Suppressor macrophage (primary cell): ENCODE measurements around the gene CLSTN1.
A peak's percentile ranks its signal among the peaks of the same experiment; 100 is the strongest.
"Not testable (repeated sequence)": the region's sequence is repeated elsewhere in the genome, so short reads cannot be mapped to it uniquely, and the experiment has no call there.

Source experiments
- DNase-seq, 4 experiments: peaks; one replicate each; pipeline ENCODE4 v3.0.0-alpha.2; 2020 to 2022

CLSTN1 gene

DNA sequence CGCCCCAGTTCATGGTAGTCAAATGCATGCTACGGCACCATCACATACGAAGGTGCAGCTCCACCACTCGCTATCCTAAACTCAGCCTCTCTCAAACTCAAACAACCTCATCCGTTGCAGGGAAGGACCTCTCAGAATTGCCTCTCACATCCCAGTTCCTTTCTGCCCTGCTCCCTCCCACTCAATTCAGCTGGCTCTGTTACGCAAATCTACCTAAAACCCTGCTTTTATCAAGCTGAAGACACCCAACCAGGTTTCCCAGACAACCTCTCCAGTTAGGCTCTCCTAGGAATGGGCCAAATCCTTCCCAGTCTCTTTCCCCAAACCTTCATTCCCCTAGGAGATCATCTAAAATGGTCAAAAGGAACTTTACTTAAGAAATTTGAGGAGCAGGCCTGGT is 62.9 kb downstream of the CLSTN1 start:
- peak in 2 of 4 experiments; percentile 17 to 32 for DNase-seq

DNA sequence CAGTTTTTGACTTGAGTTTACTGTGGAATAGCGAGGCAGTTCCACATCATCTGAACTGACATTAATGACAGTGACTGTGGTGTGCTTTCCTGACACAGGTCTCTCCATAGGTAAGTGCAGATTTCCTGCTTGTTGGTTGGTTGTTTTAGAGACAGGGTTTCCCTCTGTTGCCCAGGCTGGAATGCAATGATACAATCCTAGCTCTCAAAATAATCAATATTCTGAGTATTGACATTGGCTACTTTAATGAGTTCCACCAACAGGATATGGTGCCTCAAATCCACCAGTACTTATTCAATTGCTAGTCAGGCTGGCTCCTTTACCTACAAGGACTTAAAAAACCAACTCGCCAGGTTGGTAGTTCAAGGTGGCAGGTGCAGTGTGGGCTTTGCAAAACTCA is 63.8 kb downstream of the CLSTN1 start:
- DNase-seq, result no peak

DNA sequence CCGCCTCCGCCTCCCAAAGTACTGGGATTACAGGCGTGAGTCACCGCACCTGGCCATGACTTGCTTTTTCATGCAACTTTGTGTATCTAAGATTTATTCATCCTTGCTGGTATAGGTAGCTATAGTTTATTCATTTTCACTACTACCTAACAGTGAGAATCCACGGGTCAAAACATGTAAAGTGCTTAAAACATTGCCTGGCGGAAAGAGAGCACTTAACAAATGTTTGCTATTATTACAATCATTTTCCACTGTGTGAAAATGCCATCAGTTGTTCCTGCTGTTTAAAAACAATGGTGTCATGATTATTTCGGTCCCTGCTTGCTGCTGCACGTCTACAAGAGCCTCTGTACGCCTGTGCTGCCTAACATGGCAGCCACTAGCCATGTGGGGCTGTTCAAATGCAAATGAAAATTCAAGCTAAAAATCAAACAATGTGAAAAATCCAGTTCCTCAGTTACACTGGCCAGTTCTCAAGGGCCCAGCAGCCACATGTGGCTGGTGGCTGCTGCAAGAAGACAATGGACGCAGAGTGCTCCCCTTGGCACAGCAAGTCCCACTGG is 65.1 kb downstream of the CLSTN1 start:
- no peak for DNase-seq

DNA sequence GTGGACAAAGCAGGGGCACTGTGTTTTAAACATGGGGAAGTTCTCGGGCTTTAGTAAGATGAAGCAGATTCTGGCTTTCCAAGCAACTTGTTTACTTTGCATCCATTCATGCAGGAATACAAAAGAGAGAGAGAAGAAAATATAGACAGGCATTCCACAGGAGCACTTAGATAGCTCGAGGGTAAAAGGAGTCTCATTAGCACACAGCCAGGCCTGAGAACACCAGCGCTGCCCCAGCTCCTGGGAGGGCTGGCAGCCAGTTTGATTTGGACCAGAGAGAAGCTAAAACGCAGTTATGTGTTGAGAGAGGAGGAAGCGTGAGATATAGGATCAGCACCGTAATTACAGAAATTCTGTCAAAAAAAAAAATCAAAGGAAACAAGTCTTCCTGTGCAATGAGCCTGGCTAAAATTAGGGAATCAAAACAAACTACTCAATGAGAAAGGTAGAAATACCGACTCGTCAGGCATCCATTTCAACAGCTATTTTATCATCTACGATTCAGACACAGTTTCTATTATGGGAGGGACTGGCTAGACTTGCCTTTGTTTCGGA is 68.2 kb downstream of the CLSTN1 start:
- no peak for DNase-seq

DNA sequence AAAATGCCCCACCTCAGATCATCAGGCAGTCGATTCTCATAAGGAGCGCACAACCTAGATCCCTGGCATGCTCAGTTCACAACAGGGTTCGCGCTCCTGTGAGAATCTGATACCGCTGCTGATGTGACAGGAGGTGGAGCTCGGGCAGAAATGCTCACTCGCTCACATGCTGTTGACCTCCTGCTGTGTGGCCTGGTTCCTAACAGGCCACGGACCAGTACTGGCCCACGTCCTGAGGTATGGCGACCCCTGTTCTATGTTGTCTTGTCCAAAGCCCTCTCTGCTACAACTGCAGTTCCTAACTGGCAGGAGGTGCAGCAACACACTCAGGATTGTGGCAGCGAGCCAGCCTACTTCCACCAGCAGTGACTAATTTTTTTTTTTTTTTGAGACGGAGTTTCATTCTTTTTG is 70.6 kb downstream of the CLSTN1 start:
- no peak for DNase-seq

DNA sequence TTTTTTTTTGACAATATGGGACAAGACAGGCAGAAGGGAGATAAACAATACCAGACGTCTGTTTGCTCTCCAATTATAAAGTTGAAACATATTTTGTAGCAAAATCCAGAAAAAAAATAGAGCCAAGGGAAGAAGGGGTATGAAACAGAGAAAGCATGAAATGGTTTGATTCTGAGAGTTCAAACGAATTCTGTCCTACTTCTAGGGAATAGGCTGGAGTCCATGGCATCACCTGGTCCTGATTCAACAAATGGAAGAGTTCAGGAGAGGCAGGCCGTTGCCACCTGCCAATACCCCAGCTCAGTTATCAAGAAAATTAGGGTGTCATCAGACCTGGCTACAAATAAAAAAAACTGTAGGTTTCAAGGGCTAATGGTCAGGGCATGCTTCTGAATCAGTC is 71.8 kb downstream of the CLSTN1 start:
- DNase-seq, result no peak

DNA sequence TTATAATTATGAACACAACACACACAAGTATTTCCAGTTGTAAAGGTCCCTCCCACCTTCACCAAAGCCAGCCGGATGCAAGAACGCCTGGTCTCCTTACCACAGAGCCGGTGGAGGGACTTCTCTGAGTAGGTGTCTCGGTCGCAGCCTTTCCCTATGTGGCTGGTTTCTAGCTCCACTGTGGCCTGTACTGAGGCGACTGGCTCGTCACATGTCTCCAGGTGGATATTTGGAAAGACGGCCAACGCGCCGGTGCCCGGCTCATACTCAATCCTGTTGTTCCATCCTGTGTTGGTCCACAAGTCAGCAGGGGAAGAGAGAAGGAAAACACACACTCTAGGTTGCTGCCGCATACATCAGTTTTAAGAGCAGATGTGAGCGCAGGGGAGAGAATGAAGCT is 74.4 kb downstream of the CLSTN1 start:
- DNase-seq, result no peak

DNA sequence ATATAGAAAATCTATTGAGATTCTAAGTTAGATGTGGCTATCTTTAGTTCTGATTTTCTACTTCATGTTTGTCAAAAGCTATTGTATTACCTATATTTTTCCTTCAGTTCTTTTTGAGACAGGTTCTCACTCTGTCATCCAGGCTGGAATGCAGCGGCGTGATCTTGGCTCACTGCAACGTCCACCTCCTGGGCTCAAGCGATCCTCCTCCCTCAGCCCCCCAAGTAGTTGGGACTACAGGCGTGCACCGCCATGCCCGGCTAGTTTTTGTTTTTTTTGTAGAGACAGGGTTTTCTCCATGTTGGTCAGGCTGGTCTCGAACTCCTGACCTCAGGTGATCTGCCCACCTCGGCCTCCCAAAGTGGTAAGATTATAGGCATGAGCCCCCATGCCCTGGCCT is 75.4 kb downstream of the CLSTN1 start:
- not testable (repeated sequence) for DNase-seq

DNA sequence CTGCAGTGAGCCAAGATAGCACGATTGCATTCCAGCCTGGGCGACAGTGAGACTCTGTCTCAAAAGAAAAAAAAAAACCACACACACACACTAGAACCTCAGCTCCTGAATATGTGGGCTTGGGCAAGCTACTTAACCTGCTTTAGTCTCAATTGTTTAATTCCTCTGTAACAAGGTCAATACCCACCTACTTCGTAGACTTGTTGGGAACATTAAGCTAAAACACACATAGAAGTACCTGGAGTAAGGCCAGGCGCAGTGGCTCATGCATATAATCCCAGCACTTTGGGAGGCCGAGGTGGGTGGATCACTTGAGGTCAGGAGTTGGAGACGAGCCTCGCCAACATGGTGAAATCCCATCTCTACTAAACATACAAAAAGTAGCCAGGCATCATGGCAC is 77.1 kb downstream of the CLSTN1 start:
- no peak for DNase-seq

DNA sequence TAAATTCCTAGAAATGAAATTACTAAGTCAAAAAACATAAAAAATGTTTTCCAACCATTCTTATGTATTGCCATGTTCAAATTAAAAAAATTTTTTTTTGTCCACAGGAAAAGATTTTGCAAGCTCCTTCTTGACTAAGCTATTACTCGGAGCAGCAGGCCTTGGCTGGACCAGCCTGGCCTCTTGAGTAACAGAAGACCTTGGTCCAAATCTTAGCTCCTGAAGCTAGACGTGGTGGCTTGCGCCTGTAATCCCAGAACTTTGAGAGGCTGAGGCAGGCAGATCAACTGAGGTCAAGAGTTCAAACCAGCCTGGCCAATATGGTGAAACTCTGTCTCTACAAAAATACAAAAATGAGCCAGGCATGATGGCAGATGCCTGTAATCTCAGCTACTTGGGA is 77.6 kb downstream of the CLSTN1 start:
- DNase-seq, result no peak

DNA sequence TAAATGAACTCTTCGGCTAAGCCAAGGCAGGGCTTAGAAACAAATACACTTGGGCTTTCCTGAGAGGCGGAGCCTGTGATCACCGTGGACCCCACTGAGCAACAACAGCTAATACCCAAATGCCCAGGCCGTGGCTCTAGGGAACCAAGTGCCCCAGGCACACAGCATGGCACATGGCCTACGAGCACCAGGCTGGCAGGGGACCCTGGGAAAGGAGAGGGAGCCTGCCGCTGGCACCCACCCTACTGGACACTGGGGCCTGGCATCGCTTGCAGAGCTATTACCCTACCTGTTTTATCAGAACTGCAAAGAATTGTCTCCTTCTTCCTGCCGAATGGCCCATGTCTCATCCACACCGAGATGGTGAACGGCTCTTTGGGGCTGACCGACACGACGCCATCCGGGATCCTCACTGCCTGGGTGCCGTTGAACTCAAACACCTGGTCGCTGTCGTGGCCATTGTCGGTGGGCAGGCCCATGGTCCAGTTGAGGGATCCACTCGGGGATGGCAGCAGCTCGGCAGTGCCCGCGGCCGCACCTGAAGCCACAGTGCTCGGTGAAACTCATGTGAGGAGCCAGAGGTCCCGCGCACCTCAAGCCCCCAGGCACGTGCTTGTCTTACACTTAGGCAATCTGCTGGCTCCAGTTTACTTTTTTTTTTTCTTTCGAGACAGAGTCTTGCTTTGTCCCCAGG is 79.5 kb downstream of the CLSTN1 start:
- DNase-seq, result no peak

DNA sequence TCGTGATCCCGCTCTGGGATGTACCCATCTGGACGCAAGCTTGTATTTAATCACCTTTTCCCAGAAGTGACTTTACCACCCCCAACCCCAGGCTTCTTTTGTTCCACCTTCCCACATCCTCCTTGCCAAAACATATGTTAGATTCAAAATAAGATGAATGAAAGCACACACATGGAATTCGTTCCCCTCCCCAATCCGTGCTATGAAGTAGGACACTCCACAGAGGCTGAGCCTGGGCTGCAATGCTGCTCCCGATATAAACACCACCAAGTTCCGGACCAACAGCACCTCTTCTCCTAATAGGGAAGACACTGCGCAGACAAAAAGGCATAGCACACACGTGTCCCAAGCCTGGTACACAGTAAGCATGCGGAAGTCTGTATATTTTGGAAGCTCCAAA is 86.1 kb downstream of the CLSTN1 start:
- no peak for DNase-seq

DNA sequence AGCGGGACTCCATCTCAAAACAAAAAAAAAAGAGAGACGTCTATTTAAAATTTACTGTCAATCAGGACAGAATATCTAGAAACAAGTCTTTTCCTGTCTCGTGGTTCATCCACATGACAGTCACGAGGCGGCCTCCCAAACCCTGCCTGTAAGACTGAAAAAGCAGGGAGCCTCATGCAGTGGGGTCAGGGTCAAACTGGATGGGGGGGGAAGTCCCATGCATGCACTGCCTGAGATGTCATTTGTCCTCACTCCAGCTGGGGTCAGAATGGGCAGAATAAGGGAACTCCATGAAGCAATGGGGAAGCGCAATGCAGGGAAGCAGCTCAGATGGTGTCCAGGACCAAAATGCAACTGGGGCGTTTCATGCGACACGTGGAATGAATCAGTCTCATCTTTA is 86.7 kb downstream of the CLSTN1 start:
- peak; percentile 79 to 91 (median 87) for DNase-seq

DNA sequence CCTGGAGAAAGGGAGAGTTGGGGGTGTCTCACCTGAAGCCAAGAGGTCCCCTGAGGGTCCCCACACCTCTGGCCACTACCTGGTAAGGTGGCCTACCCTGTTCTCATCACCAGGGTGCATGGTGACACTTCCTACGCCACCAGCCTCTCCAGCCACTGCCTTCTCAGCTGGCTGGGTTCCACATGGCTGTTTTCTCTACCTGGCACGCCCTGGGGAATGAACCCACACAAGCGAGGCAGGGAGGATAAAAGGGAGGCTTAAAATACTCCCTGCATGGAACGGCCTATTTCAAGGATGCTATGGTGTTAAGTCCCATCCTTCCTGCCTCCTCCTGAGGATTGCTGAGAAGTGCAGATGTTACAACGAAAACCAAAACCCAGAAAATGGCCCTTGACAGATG is 87.5 kb downstream of the CLSTN1 start:
- DNase-seq, result no peak

DNA sequence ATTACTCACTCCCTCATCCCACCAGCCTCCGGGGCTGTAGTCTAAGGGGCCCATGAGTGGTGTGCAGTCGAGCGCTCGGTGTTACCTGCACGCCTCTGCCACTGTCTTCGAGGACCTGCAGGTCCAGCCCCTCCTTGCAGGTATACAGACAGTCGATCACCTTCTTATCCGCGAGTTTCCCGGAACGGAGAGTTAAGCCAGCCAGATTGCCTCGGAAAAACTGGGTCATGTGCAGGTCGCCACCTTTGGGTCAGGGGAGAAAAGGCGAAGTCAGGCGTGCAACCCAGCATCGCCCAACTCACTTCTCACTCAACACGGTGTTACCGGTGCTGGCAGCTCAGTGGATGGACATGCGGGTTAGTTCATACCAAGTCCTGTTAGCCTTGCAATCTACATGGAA is 88.0 kb downstream of the CLSTN1 start:
- no peak for DNase-seq

DNA sequence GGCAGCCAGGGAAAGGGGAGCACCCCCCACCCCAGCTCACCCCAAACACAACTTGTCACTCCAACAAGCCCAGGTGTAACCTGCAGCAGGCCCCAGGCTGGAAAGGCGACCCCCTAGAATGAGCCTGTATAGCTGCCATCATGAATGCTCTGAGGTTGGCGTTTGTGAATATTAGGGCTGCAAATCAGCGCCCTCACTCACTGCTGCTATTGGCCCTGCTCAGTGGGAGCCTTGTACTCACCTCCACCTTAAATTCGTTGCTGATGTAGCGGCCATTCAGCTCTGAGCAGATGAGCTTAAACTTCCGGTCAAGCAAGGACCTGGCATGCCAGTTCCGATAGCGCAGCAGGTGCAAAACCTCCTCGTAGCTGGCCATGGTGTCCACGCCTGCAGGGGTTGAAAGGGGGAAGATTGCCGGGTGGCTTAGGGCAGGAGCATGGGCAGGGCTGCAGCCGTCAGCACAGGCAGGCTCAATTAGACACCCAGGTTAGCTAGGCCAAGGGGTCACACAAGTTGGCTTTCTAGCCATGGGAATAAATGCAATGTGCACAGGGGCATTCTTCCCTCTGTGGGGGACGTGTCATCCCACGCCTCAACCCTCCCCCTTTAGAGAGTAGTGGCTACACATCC is 90.5 kb downstream of the CLSTN1 start:
- no peak for DNase-seq

DNA sequence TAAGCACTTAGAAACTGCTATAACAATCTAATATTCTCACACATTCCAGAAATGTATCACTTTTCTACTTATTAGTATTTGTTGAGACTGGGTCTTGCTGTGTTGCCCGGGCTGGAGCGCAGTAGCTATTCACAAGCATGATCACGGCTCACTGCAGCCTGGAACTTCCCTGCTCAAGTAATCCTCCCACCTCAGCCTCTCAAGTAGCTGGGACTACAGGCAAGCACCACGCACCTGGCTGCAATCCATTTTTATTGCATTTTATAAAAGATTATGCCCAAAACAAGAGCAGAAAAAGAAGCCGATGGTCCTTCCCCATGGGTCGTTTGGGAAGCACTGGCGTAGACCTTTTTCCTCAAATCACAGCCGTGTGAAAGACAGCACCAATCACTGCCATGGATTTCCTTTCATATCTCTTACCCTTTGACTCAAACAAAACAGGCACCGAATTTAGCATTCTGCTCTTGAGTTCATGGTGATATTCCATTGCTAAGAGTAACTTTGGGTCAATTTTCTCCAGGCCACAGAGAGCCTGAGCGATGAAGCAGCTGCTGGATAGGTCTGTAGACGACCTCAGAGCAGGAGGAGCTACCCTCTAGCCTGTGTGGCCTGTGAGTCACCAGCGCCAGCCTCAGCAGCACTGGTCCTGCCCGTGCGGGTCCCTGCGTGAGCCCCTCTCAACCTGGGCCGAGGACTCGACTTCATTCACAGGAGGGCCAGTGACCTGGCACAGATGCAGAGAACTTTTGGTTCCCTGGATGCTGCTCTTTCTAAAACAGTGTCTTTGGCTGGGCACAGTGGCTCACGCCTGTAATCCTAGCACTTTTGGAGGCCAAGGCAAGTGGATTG is 91.4 kb downstream of the CLSTN1 start:
- no peak for DNase-seq

DNA sequence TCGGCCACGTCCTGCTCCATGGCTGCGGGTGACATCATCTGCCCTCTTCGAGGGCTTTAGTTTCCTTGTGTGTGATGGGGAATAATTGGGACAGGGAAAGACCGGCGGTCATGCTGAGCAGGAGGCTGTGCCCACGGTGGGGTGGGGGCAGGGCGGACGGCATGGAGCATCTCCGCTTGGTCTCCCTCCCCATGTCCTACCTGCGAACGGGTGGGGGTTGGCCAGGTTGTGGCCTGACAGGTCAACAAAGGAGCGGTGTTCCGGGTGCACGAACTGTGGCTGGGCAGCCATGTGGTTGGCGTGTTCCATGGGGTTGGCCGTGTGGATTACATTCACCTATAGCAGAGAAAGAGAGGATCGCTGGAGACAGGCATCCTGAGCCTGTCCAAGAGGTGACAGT is 92.2 kb downstream of the CLSTN1 start:
- DNase-seq, result no peak

DNA sequence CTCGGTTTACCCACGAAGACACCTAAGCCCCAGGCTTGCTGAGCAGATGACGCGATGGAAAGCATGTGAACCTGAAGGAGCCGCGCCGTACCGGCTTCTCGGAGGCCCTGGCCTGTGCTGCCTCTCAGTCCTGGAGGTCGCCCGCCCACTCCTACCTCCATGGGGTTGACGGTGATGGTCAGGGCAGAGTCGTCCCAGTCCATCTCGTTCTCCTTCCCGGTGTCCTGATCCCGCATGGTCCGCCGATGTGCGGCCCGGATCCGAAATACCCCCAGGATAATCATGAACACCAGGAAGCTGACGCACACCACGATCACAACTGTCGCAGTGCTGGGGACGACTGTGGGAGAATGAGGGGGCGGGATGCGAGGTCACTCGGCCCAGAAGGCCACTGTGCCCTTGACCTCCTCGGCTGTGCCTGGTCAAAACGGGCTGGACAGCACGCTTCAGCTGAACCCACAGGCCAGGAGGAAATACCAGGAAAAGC is 92.7 kb downstream of the CLSTN1 start:
- DNase-seq, result no peak

DNA sequence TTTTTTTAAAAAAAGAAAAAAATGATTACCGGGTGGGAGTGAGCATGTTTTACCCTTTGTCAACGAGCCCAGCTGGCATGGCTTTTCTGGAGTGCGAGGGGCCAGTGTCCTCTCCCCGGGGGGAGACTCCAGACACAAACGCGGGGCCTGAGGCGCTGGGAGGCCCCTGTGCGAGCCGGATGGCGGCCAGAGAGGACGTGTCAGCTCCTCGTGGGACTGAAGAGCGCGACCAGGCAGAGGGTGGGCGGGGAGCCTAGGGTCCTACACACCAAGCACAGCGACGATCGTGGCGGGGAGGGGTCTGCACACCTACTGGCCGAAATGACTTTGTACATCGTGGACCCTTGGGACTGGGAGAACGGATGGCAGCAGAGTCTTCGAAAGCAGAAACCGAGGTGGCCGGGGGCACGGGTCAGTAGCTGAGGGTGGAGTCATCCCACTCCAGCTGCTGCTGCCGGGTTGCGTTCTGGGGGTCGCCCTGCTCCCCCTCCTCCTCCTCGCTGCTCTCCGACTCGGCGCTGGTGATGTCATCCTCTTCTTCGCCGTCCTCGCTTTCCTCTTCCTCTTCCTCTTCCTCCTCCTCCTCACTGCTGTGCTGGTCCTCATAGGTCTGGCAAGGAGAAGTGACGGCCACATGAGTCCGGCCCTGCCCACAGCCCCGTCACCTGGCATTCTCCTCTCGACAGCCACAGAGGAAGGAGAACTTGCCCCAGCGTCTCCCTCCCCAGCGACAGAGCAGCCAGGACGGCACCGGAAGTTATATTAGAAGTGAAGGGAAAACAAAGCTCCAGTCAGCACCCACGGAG is 93.5 kb downstream of the CLSTN1 start:
- DNase-seq, result peak; percentile 87 to 94 (median 94)

DNA sequence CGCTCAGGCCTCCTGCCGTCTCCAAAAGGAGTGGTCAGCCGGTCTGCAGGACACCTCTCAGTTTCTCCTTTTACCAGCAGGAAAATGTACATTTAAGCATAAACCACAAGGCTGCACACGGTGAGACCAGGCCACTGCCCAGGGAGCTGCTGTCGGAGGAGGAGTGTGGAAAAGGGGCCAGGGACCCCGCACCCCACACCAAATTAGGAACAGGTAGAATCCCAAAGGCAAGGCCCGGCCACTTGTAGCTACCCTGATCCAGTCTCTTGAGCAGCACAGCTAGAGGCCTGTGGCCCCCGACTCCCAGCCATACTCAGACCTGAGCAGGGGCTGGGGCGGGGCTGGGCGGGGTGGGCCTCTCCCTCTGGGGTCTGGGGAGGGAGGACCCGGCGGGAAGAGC is 94.2 kb downstream of the CLSTN1 start:
- no peak for DNase-seq
